Dedifferentiated amniotic fluid mesenchymal stem cell (primary cell): ENCODE data around the gene NDST4.

ENCODE experiments used
- DNase-seq: peaks from one replicate; pipeline ENCODE4 v3.0.0-alpha.2; 2016; ENCODE audit errors: extremely low spot score

NDST4 gene

DNA sequence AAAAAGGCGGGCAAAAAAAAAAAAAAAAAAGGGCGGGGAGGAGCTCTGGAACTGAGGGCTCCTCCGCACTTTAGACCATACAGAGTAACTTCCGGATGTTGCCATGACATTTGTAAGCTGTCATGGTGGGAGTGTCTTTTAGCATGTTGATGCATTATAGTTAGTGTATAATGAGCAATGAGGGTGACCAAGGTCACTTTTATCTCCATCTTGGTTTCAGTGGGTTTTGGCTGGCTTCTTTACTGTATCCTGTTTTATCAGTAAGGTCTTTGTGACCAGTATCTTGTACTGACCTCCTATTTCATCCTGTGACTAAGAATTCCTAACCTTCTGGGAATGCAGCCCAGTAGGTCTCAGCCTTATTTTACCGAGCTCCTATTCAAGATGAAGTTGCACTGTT, 321.4 kb downstream of the NDST4 start:
- DNase-seq, result no peak

DNA sequence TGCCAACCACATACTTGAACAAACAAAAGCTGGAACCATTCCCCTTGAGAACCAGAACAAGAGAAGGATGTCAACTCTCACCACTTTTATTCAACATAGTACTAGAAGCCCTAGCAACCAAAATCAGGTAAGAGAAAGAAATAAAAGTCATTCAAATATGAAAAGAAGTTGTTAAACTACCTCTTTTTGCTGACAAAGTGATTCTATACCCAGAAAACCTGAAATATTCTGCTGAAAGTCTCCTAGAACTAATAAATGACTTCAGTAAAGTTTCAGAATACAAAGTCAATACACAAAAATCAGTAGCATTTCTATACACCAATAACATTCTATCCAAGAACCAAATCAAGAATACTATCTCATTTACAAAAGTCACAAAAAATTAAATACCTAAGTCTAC, 327.9 kb downstream of the NDST4 start:
- DNase-seq, result no peak

DNA sequence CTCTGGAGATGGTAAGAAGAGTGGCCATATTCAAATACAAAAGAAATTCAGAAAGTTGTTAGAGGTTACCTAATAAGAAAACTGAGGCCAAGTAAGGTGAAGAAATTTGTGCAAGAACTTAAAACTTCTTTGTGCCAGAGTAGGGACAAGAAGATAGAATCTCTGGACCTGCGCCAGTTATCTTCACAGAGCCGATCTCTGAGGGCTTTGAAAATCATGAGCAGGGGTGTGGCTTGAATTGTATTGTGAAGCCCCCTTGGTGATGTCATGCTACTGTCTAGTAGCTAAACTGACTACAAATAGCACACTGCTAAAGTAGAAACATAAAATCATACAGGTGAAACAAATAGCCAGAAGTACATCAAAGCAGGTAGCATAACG, 330.2 kb downstream of the NDST4 start:
- DNase-seq, result no peak

DNA sequence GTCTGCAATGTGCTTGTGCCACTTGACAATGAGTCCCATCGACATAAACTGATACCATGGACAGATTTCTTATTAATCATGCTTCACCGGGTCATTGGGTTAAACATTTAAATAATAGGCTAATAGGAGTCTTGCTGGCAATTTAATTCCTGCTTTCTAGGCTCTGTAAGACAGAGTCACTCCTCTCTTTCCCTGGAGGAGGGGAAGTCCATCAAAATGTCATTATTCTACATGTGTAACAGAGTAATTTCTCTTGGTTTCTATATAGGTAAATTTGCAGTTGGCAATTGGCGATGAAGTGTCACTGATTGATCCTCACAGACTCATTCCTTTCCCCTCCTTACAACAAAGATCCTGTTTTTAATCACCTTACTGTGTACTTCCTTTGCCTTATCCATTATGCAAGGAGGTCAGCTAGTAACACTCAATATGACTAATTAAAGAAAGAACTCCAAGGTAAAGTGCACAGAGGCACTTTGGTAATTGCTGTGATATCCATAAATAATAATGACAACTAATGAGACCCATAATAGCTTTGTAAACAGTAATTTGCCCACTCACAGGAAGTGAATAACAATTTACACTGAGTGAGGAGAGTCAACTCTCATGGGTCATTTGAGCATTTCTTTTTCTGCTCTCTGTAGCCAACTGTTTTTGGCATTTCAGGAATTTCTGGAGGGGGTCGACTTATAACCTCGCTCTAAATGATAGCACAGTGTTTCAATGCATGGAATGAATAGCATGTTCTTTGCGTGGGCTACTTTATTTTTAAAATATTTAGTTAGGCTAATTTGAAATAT, 330.8 kb downstream of the NDST4 start:
- DNase-seq, result no peak

DNA sequence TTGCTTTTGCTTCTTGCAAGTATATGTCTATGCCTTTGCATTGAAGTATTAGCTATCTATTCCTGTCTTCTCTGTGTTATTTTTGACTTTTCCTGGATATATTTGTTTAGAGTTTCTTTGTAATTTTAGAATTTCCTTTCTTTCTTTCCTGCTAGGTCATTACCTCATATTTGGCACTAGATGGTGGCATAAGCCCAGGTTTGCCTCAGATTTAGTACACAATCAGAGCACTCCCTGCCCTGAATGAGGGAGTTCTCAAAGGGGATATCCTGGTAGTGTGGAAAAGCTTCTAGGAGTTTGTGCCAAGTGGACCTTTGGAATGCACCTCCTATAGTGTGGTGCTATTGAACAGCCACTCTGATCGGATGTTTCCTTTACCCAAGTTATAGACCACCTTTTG, 333.2 kb downstream of the NDST4 start:
- DNase-seq, result peak; percentile 34
